IMR-90 (cell line): ENCODE results near the gene UNK. TPM values are rescaled to one million over a fixed set of nuclear protein-coding genes. Genes with fewer than 3 reads are reported as not detected.

Experiments
- ATAC-seq: fragments of 200-7000 bp; cut with Tn5 transposase; 2 replicates; pipeline ENCODE4 v1.9.1; 2020; ENCODE audit warnings: low read depth, mild to moderate bottlenecking, moderate library complexity
- BruUV-seq: library from RNA; stranded (reverse); fragments of 400-500 nt; replicated peaks from 2 replicates; lab custom pipeline; 2021; lab: Mats Ljungman, UMichigan
- CTCF ChIA-PET: fragments of 300-600 bp; formaldehyde crosslinking; extraction: SDS; loops from one replicate; lab custom pipeline; 2021; ENCODE audit warnings: antibody characterized with exemption; lab: Yijun Ruan, JAX
- POLR2A ChIA-PET: fragments of 300-600 bp; sonication (Branson Sonifier 250); formaldehyde crosslinking; loops from one replicate; lab custom pipeline; 2022; ENCODE audit warnings: antibody characterized with exemption; ENCODE audit not compliant: unreplicated experiment; lab: Charles Lee
- DNase-seq: peaks from one replicate; pipeline ENCODE4 v3.0.0; 2013
- H2AFZ ChIP-seq: replicated peaks from 2 replicates; pipeline ENCODE3; 2013; ENCODE audit warnings: low read length, mild to moderate bottlenecking; ENCODE audit not compliant: poor library complexity
- H2AK5ac ChIP-seq: 2 replicates; pipeline ENCODE4 v1.6.1; 2013; ENCODE audit warnings: low read depth, low read length, inconsistent platforms
- H2AK9ac ChIP-seq: replicated peaks from 2 replicates; pipeline ENCODE3; 2013; ENCODE audit warnings: mild to moderate bottlenecking, low read depth, low read length, moderate library complexity; ENCODE audit not compliant: poor library complexity
- H2BK120ac ChIP-seq: 2 replicates; pipeline ENCODE4 v1.6.1; 2013; ENCODE audit warnings: low read depth, low read length, inconsistent platforms
- H2BK15ac ChIP-seq: 3 replicates; pipeline ENCODE4 v1.6.1; 2013; ENCODE audit warnings: low read depth, low read length, inconsistent platforms
- H2BK20ac ChIP-seq: 2 replicates; pipeline ENCODE4 v1.6.1; 2013; ENCODE audit warnings: low read depth, mild to moderate bottlenecking, inconsistent platforms, low read length, moderate library complexity
- H2BK5ac ChIP-seq: 2 replicates; pipeline ENCODE4 v1.6.1; 2013; ENCODE audit warnings: mild to moderate bottlenecking, low read depth, low read length, inconsistent platforms; ENCODE audit not compliant: poor library complexity, severe bottlenecking
- H3K14ac ChIP-seq: replicated peaks from 2 replicates; pipeline ENCODE4 v1.6.1; 2013; ENCODE audit warnings: low read depth, low read length, inconsistent platforms
- H3K18ac ChIP-seq: 2 replicates; pipeline ENCODE4 v1.6.1; 2013; ENCODE audit warnings: low read depth, low read length, control low read depth
- H3K23ac ChIP-seq: 2 replicates; pipeline ENCODE4 v1.6.1; 2013; ENCODE audit warnings: low read depth, low read length, inconsistent platforms
- H3K27ac ChIP-seq: 2 replicates; pipeline ENCODE4 v1.5.1; 2013; ENCODE audit warnings: mild to moderate bottlenecking, control low read depth, low read length; ENCODE audit not compliant: insufficient read depth
- H3K27me3 ChIP-seq: 2 replicates; pipeline ENCODE4 v1.6.1; 2013; ENCODE audit warnings: low read length; ENCODE audit not compliant: control insufficient read depth, insufficient read depth
- H3K36me3 ChIP-seq: 2 replicates; pipeline ENCODE4 v1.6.1; 2013; ENCODE audit warnings: low read length, mixed read lengths; ENCODE audit not compliant: control insufficient read depth, insufficient read depth
- H3K4ac ChIP-seq: 2 replicates; pipeline ENCODE4 v1.6.1; 2013; ENCODE audit warnings: low read depth, low read length, inconsistent platforms
- H3K4me1 ChIP-seq: 2 replicates; pipeline ENCODE4 v1.6.1; 2013; ENCODE audit warnings: low read length, mixed read lengths; ENCODE audit not compliant: control insufficient read depth, insufficient read depth
- H3K4me2 ChIP-seq: 2 replicates; pipeline ENCODE4 v1.6.1; 2013; ENCODE audit warnings: low read depth, mild to moderate bottlenecking, control low read depth, low read length, moderate library complexity
- H3K4me3 ChIP-seq: 2 replicates; pipeline ENCODE4 v1.5.1; 2013; ENCODE audit warnings: low read depth, mild to moderate bottlenecking, control low read depth, low read length, moderate library complexity; ENCODE audit not compliant: insufficient read depth
- H3K56ac ChIP-seq: 2 replicates; pipeline ENCODE4 v1.6.1; 2013; ENCODE audit warnings: low read length, inconsistent platforms; ENCODE audit not compliant: insufficient read depth; ENCODE audit errors: extremely low read depth
- H3K79me1 ChIP-seq, 2 experiments: 2 replicates each; pipeline ENCODE4 v1.6.1; 2013; ENCODE audit warnings: low read length in 2 of 2, inconsistent platforms in 1 of 2, low read depth in 1 of 2
- H3K9ac ChIP-seq: 2 replicates; pipeline ENCODE4 v1.6.1; 2013; ENCODE audit warnings: low read depth, low read length, control low read depth
- H3K9me1 ChIP-seq: 2 replicates; pipeline ENCODE4 v1.6.1; 2013; ENCODE audit warnings: low read length, inconsistent platforms; ENCODE audit not compliant: insufficient read depth
- H3K9me3 ChIP-seq: 2 replicates; pipeline ENCODE4 v1.6.1; 2013; ENCODE audit warnings: low read length; ENCODE audit not compliant: control insufficient read depth, insufficient read depth
- H4K20me1 ChIP-seq: 2 replicates; pipeline ENCODE4 v1.6.1; 2013; ENCODE audit warnings: low read length, inconsistent platforms; ENCODE audit not compliant: insufficient read depth
- H4K5ac ChIP-seq: 2 replicates; pipeline ENCODE4 v1.6.1; 2013; ENCODE audit warnings: mild to moderate bottlenecking, low read depth, low read length, control low read depth
- H4K8ac ChIP-seq, 2 experiments: 2 replicates each; pipeline ENCODE4 v1.6.1; 2013; ENCODE audit warnings: low read depth in 2 of 2, low read length in 2 of 2, control low read depth in 1 of 2, inconsistent platforms in 1 of 2
- H4K91ac ChIP-seq: 2 replicates; pipeline ENCODE4 v1.6.1; 2013; ENCODE audit warnings: low read depth, low read length, inconsistent platforms; ENCODE audit not compliant: insufficient read depth
- BHLHE40 ChIP-seq: fragments of 150-350 bp; IDR thresholded peaks from 2 replicates; pipeline ENCODE4 v1.6.1; 2016; ENCODE audit warnings: mild to moderate bottlenecking, low read depth, low read length
- CEBPB ChIP-seq: IDR thresholded peaks from 2 replicates; pipeline ENCODE4 v1.6.1; 2012; ENCODE audit warnings: low read depth, low read length, improper control_type of control experiment
- CHD1 ChIP-seq: IDR thresholded peaks from 2 replicates; pipeline ENCODE4 v1.6.1; 2012; ENCODE audit warnings: low read depth, low read length, improper control_type of control experiment
- CTCF ChIP-seq: conservative IDR thresholded peaks from 2 replicates; pipeline ENCODE4 v1.5.1; 2012; ENCODE audit warnings: mild to moderate bottlenecking, low read depth, low read length, improper control_type of control experiment
- ELK1 ChIP-seq: fragments of 150-350 bp; IDR thresholded peaks from 2 replicates; pipeline ENCODE4 v1.6.1; 2016; ENCODE audit warnings: low read depth, mild to moderate bottlenecking, low read length, moderate library complexity, borderline replicate concordance
- FOS ChIP-seq: fragments of 150-350 bp; IDR thresholded peaks from 2 replicates; pipeline ENCODE4 v1.6.1; 2016; ENCODE audit warnings: low read depth, low read length
- MAFK ChIP-seq: IDR thresholded peaks from 2 replicates; pipeline ENCODE4 v1.6.1; 2012; ENCODE audit warnings: low read depth, low read length, improper control_type of control experiment
- MAZ ChIP-seq: IDR thresholded peaks from 2 replicates; pipeline ENCODE4 v1.6.1; 2012; ENCODE audit warnings: low read depth, mild to moderate bottlenecking, low read length, improper control_type of control experiment, moderate library complexity, borderline replicate concordance
- MXI1 ChIP-seq: IDR thresholded peaks from 2 replicates; pipeline ENCODE4 v1.6.1; 2012; ENCODE audit warnings: low read depth, mild to moderate bottlenecking, low read length, moderate library complexity, borderline replicate concordance
- NFE2L2 ChIP-seq: fragments of 150-350 bp; IDR thresholded peaks from 2 replicates; pipeline ENCODE4 v1.6.1; 2016; ENCODE audit warnings: low read depth, mild to moderate bottlenecking, low read length
- POLR2A ChIP-seq: IDR thresholded peaks from 2 replicates; pipeline ENCODE4 v1.6.1; 2012; ENCODE audit warnings: mild to moderate bottlenecking, low read depth, low read length
- RAD21 ChIP-seq: IDR thresholded peaks from 2 replicates; pipeline ENCODE4 v1.6.1; 2012; ENCODE audit warnings: low read length, improper control_type of control experiment
- RCOR1 ChIP-seq: IDR thresholded peaks from 2 replicates; pipeline ENCODE4 v1.6.1; 2012; ENCODE audit warnings: mild to moderate bottlenecking, low read length, improper control_type of control experiment; ENCODE audit not compliant: insufficient replicate concordance
- RFX5 ChIP-seq: IDR thresholded peaks from 2 replicates; pipeline ENCODE4 v1.8.0; 2012; ENCODE audit warnings: low read depth, mild to moderate bottlenecking, low read length, moderate library complexity
- SMC3 ChIP-seq: fragments of 150-350 bp; IDR thresholded peaks from 2 replicates; pipeline ENCODE4 v1.6.1; 2016; ENCODE audit warnings: low read depth, mild to moderate bottlenecking, antibody characterized with exemption, low read length, moderate library complexity
- USF2 ChIP-seq: fragments of 150-350 bp; IDR thresholded peaks from 2 replicates; pipeline ENCODE4 v1.6.1; 2017; ENCODE audit warnings: mild to moderate bottlenecking, antibody characterized with exemption, low read length, low read depth
- WGBS, 2 experiments: methylation state at CpG; one replicate each; pipeline versions ENCODE4 v1.1.5 to v1.1.7; 2013; ENCODE audit warnings: missing lambda C conversion rate in 2 of 2; ENCODE audit not compliant: insufficient read length in 1 of 2; ENCODE audit errors: extremely low coverage in 2 of 2; 5-methylcytosine and 5-hydroxymethylcytosine counted together
- dilution Hi-C: fragments of 300-500 bp; cut with HindIII; formaldehyde crosslinking; loops from one replicate; pipeline ENCODE4 v1.14.3; 2018; ENCODE audit warnings: low sequenced_read_pairs; ENCODE audit not compliant: unreplicated experiment
- in situ Hi-C: fragments of 300-500 bp; cut with MboI; formaldehyde crosslinking; loops from 3 replicates; pipeline ENCODE4 v1.14.3; 2019; ENCODE audit warnings: low sequenced_read_pairs, inconsistent platforms, mixed read lengths
- intact Hi-C: fragments of 100-400 bp; cut with micrococcal nuclease; formaldehyde crosslinking; loops from 2 replicates; pipeline ENCODE4 v1.10.0; 2022
- polyA plus RNA-seq, 3 experiments: library from polyadenylated mRNA; depleted of rRNA; stranded (reverse); fragments of >200 nt; gene quantifications; 2 replicates each; pipeline ENCODE4 v1.2.3, GENCODE V29; 2012; ENCODE audit warnings: low replicate concordance in 1 of 3
- total RNA-seq: library from RNA; depleted of rRNA; stranded (reverse); fragments of >200 nt; gene quantifications from 2 replicates; pipeline ENCODE4 v1.2.3, GENCODE V29; 2012

Gene UNK
- total and polyA plus RNA-seq, 2 of the 4 experiments (the other 2 are of a cell fraction): 15.4 to 17.3 TPM

- Histone ChIP-seq H2BK120ac (no peak overlapping the region), H3K56ac (no peak overlapping the region), H4K20me1 (no peaks in the 10 kb centered on the region), H3K9me3 (no peaks in the 10 kb centered on the region), H3K27ac (no peak overlapping the region), H3K4ac (no peak overlapping the region), H3K9me1 (no peaks in the 10 kb centered on the region), H3K36me3 (peaks cover 39% of the 10 kb centered on the region), H2AFZ (no peak overlapping the region), H3K27me3 (no peaks in the 10 kb centered on the region), H4K5ac (no peak overlapping the region), H3K18ac (no peak overlapping the region), H2AK9ac (no peak overlapping the region), H3K9ac (no peak overlapping the region), H3K4me2 (no peak overlapping the region), H3K79me1 (no peaks in the 10 kb centered on the region), H2BK5ac (no peak overlapping the region), H3K4me1 (no peaks in the 10 kb centered on the region; the same call in 1 of the 2 replicates), H2AK5ac (no peak overlapping the region), H3K14ac (no peak overlapping the region), H3K4me3 (no peak overlapping the region), H4K91ac (no peak overlapping the region), H2BK20ac (no peak overlapping the region), H3K23ac (no peak overlapping the region), H2BK15ac (no peak overlapping the region), H4K8ac (no peak overlapping the region)
- WGBS, 2 experiments: no CpG with 5 or more reads among the region's 13 CpGs
- no TSS peak for BruUV-seq
- ChIA-PET CTCF (no interaction called here), POLR2A (no interaction called here)
- ATAC-seq: no peak
- TF ChIP-seq MXI1: no peak
- no peak for TF ChIP-seq MAZ
- no peak for TF ChIP-seq CHD1
- no peak for TF ChIP-seq MAFK
- no peak for TF ChIP-seq CEBPB
- TF ChIP-seq BHLHE40: no peak
- no peak for TF ChIP-seq RFX5
- no peak for TF ChIP-seq NFE2L2
- no peak for TF ChIP-seq RCOR1
- no peak for TF ChIP-seq POLR2A
- no peak for TF ChIP-seq ELK1
- TF ChIP-seq SMC3: no peak
- no peak for TF ChIP-seq RAD21
- TF ChIP-seq CTCF: no peak
- no peak for TF ChIP-seq FOS
- TF ChIP-seq USF2: no peak
- in situ Hi-C loops (no loop called here), intact Hi-C loops (loop anchor here (5.0 kb wide), 1 partner anchor 43 kb away; the partner anchor contains the start of gene UNK), dilution Hi-C loops (no loop called here)
- no peak for DNase-seq
Measured at GRCh38 chr17:75825149-75825552, 40.5 kb downstream of the UNK start.
